Right lung (tissue), 5 donors: ENCODE data around the gene CTTN. TPM values are rescaled to one million over a fixed set of nuclear protein-coding genes. Genes with fewer than 3 reads are reported as not detected.
"Not testable (repeated sequence)": the region's sequence is repeated elsewhere in the genome, so short reads cannot be mapped to it uniquely, and the experiment has no call there.

Experiments used
- DNase-seq, 2 donors: peaks; one replicate each; pipeline ENCODE4 v3.0.0-alpha.2; 2013
- polyA plus RNA-seq, 5 donors: library from polyadenylated mRNA; unstranded; fragments of 120-200 nt; gene quantifications; one replicate each; pipeline versions ENCODE4 v1.2.1 to v1.2.3, GENCODE V29; 2013; ENCODE audit warnings: inconsistent platforms in 1 of 5, low replicate concordance in 1 of 5; ENCODE audit not compliant: insufficient read length in 5 of 5, insufficient read depth in 1 of 5

Gene CTTN
- polyA plus RNA-seq, 5 donors: 147 to 191 (median 189) TPM

DNA sequence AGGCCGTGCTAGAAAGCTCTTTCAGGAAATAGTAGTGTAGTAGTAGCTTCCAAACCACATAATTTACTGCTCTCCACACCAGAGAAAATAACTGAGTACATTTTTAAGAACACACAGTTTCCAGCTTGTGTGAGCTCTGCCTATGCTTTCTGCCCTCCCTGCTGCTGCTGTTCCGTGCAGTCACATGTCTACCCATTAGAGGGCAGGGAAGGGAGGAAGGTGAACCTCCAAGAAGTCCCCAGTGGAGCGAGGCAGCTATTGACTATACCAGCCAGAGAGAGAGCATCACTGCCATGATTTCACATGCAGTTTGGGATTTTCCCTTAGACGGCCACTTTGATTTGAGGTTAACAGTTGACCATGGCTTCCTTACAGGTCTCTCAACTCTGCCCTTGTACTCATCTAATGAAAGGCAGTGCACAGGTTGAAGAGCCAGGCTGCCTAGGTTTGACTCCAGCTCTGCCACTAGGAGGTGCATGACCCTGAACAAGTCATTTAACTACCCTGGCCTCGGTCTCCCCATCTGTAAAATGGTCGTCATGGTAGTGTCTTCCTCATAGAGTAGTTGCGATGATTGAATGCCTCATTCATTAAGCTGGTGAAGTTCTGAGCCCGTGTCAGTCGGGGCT lies 19.7 kb upstream of the CTTN start:
- DNase-seq: no peak

DNA sequence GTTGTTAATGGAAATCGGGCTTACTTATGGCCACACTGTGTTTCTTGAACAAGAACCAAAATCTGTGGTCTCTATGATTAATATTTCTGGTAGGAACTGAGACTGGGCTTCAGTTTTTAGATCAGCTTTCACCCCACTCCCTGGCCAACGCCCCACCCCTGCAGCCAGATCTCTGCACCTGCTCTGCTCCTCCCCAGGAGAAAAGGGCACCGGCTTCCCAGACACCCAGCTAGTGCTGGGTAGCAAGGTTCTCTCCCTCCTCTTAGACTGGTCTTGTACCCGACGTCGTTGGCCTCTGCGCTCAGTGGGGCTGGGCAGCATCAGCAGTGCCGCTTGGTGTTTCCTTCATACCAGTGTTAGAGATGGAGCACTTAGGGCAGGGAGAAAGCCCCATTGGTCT lies 17.0 kb upstream of the CTTN start:
- DNase-seq: no peak

DNA sequence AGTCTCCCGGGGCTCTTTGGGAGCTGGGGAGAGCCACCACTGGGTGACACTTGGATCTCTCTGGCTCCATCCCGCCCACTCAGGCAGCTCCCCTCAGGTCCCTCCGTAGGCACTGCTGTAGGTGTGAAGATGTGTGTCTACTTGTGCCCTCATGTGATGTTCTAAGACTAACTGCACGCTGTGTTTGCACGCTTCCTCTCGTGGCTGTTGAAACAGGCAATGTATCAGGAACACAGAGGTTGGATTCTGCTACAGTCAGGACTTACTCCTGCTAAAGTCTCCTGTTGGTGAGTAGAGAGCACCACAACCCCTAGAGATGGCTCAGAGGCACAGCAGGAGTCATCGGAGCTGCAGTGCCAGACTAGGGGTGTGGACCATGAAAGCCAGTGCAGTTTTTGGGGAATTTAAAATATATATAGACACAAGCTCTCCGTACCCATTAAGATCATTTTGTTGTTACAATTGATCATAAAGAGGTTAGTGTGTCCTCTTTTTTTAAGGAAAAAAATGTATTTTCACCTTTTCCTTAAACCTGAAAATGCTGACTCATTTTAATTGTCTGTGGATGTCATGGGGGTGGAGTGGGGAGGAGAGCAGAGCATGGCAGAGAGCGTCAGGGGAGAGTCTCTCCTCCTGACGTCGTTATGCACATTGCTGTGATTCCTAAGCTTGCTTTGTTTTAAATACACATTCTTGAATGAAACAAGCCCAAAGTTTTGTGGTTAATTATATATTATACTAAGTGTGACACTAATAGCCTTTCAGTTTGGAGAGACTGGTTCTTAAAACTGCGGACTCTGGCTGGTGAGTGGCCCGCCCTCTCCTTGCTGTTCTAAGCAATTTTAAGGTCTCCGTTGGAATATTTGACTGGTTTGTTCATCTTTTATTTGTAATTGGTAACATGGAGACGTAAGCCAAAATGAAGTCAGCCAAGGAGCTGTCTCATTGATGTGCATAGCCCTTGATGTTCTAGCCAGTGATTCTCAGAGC lies 16.2 kb upstream of the CTTN start:
- no peak for DNase-seq

DNA sequence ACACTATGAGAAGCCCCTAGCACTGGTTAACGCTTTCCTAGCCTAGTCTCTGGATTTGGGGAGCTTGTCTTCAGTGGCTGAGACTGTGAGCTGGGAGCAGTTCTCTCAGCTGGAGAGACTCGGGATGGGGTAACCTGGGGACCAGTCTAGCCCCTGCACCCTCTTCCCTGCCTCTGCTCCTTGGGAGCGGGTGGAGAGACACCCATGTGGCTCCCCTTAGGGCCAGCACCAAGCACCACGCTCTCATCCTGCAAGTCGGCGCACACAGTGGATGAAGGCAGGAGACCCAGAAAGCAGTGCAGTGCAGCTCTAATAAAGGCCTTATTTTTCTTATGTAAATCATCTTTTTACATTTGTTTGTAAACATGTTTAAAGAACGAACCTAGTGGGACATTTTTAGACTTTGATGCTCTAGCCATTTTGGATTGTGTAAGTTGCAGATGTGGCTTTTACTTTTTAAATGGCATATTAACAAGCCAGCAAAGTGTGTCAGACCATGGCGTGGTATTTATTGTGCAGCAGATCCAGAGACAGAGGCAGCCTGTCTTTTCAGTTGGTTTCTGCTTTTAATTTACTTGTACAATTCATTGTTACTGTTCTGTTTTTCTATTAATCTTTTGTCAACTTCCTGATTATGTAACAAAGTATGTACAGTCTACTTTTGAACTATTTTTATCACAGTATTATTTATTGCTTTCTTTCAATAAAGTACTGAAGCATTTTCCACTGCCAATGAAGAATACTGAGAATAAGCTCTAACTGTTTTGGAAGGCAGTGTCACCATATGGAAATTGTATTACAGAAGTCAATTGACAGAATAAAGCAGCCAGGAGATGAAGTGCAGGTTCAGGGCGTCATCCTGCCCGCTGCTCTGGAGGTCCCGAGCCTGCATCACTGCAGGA lies 14.4 kb upstream of the CTTN start:
- no peak for DNase-seq

DNA sequence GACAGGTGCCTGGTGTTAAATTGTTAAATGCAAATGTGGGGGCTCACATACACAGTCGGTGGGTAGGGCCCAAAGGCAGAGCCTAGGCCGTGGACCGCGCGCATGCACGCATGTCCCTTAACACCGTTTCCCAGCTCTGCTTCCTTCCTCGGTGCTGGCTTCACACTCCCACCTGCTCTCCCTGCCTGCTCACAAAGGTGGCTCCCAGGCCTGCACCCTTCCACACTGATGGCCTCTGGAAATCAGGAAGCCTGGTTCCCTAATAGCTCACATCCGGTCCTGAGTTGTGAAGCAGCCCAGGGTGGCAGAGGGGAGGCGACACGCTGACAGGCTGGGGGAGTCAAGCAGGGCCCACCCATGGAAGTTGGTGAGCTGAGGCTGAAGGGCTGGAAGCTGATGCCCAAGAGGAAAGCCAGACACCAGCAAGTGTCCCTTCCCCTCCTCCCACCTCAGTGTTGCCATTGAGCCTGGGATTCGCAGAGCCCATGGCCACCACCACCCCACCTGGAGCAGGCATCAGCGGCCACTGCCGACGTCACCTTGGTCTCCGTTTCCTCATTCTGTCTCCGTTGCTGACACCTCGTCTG lies 13.7 kb upstream of the CTTN start:
- DNase-seq: no peak

DNA sequence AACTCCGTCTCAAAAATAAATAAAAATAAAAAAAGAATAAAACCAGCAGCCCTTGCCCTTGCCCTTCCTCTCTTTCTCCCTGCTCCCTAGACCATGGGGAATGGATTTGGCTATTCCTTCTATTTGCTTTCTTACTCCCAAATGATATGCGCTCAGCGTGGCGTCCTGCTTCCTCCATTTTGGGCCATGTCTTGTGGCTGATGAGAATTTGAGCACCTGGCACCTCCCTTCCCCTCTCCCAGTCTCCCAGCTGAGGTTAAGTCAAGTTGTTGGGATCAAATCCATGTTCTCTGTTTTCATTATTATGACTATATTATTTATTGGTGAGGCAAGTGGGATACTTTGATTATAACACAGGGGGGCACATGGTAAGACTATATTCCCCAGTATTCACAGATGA lies 10.8 kb upstream of the CTTN start:
- no peak for DNase-seq

DNA sequence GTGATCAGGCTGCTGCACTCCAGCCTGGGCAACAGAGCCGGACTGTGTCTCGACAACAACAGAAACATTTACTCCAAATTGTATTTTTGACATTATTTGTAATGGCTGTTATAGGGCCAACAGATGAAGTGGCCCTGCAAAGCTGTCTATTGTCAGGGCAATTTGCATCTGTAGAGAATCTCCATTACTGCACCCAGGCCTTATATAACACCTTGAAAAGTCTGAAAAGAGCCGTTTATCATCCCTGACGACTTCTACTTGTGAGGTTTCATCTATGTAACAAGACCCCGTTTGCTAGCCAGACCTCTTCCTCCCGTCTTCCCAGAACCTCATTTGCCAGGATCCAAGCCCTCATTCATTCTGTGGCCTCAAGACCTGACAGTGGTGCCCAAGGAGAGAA lies 9.1 kb upstream of the CTTN start:
- DNase-seq: no peak

DNA sequence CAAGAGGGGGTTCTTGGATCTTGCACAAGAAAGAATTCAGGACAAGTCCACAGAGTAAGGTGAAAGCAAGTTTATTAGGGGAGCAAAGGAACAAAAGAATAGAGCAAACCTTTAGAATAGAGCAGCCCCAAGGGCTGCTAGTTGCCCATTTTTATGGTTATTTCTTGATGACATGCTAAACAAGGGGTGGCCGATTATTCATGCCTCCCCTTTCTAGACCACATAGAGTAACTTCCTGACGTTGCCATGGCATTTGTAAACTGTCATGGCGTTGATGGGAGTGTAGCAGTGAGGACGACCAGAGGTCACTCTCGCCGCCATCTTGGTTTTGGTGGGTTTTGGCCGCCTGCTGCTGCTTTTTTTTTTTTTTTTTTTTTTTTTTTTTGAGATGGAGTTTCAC lies 7.4 kb upstream of the CTTN start:
- DNase-seq: not testable (repeated sequence)

DNA sequence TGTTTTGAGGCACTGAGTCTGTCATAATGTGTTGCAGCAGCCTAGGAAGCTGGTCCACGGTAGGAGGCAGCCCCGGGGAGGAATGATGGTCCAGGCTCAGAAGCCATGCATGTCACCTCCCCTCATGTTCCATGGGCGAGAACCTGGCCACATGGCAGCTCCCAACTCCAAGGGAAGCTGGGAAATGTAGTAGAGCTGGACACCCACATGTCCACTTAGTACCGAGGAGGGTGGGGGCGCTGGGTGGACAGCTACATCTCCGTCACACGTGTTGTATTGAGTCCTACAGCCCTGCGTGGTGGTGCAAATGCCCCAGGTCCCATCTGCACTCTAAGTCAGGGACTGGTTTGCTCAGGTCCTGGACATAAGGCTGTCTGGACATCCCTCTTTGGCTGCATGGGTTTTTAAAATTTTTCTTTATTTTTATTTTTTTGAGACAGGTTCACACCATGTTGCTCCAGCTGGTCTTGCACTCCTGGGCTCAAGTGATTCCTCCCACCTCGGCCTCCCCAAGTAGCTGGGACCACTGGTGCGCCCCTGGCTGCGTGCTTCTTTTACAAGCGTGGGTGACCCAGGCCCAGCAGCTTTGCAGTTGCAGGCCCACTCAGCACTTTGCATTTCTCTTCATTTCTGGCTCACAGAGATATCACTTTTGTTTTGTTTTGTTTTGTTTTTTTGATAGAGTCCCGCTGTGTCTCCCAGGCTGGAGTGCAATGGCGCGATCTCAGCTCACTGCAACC lies 3.9 kb upstream of the CTTN start:
- DNase-seq: no peak

DNA sequence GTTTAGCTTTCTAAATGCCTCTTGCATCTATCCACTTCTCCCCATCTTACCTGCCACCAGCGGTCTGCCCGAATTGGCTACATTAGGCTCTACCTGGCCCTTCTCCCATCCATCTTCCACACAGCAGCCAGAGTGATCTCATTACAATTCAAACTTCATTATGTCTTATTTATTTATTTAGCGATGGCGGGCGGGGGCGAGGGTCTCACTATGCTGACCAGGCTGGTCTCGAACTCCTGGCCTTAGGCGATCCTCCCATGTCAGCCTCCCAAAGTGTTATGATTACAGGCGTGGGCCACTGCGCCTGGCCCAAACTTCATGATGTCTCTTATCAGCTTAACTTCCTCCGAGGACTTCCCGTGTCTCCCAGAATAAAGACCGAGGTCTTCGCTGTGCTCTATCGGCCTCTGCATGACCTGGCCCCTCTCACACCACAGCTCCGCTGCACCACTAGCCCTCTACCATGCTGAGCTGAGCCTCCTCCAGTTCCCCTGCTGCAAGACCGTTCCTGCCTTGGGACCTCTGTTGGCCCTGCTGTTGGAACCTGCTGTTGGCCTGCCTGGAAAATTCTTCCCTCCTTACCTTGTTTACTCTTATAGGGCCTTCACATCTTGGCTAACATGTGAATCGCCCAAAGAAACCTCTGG lies 870 bp upstream of the CTTN start:
- DNase-seq: peak in 1 of 2 donors; percentile 13

DNA sequence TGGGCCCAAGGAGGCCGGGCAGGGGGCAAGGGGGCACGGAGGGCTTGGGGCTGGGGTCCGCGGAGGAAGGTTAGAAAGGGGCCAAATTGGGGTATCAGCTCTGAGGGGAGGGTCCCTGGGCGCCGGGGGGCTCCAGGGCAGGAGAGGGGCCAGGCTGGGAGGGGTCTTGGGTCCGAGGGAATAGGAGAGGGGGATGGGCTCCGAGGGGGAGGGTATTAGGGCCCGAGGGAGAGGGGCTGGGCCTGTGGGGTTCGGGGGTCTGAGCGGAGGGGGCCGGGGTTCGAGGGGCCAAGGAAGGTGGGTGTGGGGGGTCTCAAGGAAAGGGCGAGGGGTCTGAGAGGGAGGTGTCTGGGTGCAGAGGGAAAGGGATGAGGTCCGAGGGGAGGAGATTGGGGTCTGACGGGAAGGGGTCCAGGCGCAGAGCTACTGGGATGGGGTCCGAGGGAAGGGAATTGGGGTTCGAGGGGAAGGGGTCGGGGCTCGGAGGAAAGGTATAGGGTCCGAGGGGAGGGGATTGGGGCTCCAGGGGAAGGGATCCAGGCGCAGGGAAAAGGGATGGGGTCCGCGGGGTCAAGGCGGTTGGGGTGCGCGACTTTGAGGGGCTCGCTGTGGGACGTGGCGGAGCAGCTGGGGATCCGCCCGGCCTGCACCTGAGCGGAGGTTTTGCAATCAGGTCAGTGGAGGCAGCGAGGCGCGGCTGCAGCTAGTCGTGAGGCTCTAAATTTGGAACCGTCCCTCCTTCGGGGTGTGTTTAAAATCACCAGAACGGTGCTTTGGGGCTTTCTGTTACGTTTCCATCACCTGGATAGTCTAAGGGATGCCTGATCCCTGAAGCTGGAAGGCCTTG lies 728 bp downstream of the CTTN start:
- DNase-seq: no peak

DNA sequence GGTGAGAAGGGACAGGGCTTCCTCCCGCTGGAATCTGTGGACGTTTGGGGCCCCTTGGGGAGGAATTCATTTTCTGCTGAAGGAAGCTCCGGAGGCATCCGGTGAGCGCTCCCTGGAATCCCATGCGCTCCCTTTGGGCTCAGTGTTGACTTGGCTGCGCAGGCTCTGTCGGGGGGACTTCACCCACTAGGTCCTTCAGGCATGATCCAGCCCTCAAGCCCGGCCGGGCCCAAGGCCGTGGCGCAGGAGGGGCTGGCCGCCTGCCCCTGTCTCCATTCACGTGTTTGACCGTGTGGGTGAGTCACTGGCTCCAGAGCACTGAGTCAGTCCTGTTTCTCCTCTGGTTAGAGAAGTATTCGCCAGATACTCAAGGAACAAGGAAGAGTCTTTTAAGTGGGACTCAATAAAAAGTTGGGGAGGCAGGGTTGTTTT lies 1.4 kb downstream of the CTTN start:
- DNase-seq: no peak

DNA sequence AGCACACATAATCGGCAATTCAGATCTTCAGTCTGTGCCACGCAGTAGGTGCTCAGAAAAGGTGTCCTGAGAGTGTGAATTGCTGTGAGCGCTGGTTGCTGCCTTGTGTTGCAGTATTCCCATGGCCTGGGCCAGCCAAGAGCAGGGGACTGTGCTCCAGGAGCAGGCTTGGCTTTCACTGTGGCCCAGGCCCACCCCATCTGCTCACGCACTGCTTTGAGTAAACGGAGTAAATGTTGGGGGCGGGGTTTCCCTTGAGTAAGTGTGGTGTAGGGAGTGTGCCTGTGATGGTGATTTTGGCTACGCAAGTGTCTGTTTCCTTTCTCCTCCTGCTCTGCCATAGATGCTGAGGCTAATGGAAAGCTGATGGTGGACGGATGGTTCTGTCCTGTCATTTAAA lies 2.3 kb downstream of the CTTN start:
- no peak for DNase-seq

DNA sequence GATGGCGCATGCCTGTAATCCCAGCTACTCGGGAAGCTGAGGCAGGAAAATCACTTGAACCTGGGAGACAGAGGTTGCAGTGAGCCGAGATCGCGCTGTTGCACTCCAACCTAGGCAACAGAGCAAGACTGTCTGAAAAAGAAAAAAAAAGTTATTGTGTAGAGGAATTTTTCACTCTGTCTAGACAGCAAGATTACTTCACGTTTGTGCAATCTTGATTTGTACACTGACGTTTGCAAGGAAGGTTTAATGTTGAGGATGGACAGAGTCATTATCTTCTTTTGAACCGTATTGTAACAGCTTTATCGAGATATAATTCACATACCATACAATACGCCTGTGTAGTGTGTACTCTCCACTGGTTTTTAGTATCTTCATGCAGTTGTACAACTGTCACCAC lies 3.7 kb downstream of the CTTN start:
- DNase-seq: no peak

DNA sequence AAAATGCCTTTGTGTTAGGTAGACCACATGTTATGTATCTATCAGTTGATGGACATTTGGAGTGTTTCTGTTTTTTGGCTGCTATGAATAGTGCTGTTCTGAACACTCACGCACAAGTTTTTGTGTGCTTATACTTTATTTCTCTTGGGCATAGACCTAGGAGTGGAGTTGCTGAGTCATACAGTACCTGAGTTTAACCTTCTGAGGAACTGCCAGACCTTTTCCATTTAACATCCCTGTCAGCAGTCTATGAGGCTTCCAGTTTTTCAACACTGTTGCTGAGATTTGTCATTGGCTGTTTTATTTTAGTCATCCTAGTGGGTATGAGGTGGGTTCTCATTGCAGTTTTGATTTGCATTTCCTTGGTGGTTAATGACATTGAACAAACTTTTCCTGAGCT lies 4.4 kb downstream of the CTTN start:
- DNase-seq: no peak

DNA sequence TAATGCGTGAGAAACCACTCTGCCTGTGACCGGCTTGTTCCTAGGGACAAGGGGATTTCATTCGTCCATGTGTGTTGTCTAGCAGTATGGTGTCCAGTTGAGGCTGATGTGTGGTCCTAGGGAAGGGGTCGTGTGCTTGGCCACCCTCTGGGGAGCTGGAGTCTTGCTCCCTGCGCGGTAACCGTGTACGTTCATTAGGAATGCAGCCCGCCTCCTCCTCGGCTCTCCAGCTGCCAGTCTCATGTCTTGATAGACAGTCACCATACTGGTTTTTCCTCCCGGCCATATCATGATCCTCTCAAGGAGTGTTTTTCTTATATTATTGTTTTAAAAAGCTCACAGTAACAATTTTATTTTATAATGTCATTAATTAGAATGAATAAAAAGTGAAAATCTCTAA lies 5.9 kb downstream of the CTTN start:
- DNase-seq: no peak

DNA sequence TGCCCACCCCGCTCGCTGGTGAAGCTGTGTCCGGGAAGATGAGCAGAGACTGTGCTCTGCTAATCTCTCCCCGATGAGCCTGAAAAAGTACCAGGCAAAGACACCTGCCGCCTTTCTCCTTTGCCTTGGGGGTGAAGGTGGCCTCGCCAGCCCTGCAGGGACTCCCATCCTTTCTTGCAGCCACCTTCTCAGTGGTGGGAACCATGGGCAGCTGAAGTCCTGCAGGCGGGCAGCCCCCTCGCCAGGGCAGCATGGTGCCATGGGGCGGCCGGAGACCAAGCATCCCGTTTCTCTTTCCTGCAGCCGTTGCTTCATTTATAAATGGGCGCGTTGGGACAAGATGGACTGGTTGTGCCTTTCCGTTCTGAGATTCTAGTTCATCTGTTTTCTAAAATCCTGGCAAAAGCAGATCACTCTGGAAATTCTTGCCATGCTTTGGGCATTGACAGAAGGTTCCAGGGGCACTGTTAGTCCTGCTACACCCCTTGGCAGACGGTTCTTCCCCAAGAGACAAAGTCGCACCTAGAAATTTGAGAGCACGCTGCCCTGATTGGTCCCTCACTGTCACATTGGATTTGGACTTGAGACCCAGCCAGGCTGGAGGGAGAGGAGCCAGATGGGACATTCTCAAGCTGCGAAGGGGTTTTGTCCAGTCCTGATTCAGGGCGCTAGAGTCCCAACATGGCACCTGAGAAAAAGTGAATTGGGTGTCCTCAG lies 7.5 kb downstream of the CTTN start:
- no peak for DNase-seq

DNA sequence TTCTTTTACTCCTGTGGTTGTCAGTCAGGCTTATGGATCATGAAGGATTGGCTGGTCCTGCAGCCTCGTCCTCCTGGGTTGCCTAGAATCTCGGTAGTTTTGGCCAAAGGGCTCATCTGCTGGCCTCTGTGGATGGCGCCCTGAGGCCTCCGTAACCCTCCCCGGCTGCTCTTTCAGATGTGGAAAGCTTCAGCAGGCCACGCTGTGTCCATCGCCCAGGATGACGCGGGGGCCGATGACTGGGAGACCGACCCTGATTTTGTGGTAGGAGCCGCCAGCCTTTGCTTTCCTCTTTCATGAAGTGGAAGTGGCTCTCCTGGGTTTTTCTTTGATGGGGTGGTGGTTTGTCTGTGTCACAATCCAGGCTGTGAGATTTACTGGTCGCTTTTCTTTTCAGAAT lies 8.8 kb downstream of the CTTN start:
- no peak for DNase-seq

DNA sequence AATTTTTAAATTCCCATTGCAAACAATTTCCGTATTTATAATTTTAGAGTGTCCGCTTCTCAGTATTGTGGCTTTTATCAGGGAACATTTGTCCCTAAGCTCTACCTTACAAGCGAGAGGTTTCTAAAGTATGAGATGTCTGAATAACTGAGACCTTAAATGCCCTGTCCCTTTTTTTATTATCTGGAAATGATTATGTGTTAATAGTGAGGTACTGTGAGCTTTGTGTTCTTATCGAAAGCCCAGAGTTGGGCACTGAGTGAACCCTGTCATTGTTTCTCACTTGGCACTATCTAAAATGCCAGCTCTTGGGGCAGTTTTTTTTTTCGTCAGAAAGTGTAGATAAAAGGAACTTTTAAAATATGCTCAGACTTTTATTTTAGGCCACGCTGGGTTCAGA lies 9.5 kb downstream of the CTTN start:
- no peak for DNase-seq
